GM18511 (cell line): ENCODE results near the gene TCTN1.

Experiments used
- ATAC-seq: cut with Tn5 transposase; IDR thresholded peaks from one replicate; pipeline ENCODE4 v1.9.1; 2021; ENCODE audit warnings: mild to moderate bottlenecking, moderate library complexity; ENCODE audit not compliant: unreplicated experiment

Gene TCTN1

GRCh38 chr12:110676171-110676570, 62.2 kb downstream of the TCTN1 start:
- ATAC-seq, result no peak

GRCh38 chr12:110677206-110677911, 63.4 kb downstream of the TCTN1 start:
- peak; percentile 90 for ATAC-seq

GRCh38 chr12:110677982-110678381, 64.1 kb downstream of the TCTN1 start:
- no peak for ATAC-seq

GRCh38 chr12:110679201-110679600, 65.3 kb downstream of the TCTN1 start:
- ATAC-seq, result no peak

- ATAC-seq, result no peak
These were observed 66.1 kb downstream of the TCTN1 start for GRCh38 chr12:110680032-110680431.

GRCh38 chr12:110683888-110684287, 70.0 kb downstream of the TCTN1 start:
- ATAC-seq, result no peak

GRCh38 chr12:110684312-110684836, 70.4 kb downstream of the TCTN1 start:
- no peak for ATAC-seq

- no peak for ATAC-seq
These were observed 72.5 kb downstream of the TCTN1 start for GRCh38 chr12:110686294-110686903.

GRCh38 chr12:110687396-110688169, 73.7 kb downstream of the TCTN1 start:
- no peak for ATAC-seq

- ATAC-seq, result peak; percentile 47
These were observed 74.7 kb downstream of the TCTN1 start, which contains the start of gene HVCN1 for GRCh38 chr12:110688446-110689280. TSS of gene HVCN1 (minus strand) at chr12:110689115. CDS start at chr12:110683245, 5,870 bp downstream.

GRCh38 chr12:110689281-110690126, 75.6 kb downstream of the TCTN1 start:
- ATAC-seq, result peak; percentile 52

- ATAC-seq, result no peak
These were observed 76.2 kb downstream of the TCTN1 start for GRCh38 chr12:110690127-110690430.

GRCh38 chr12:110693731-110694130, 79.8 kb downstream of the TCTN1 start:
- ATAC-seq, result no peak

GRCh38 chr12:110694330-110694901, 80.5 kb downstream of the TCTN1 start:
- ATAC-seq, result no peak

GRCh38 chr12:110696283-110696682, 82.4 kb downstream of the TCTN1 start:
- ATAC-seq, result no peak

GRCh38 chr12:110697236-110697635, 83.3 kb downstream of the TCTN1 start:
- ATAC-seq, result no peak

GRCh38 chr12:110698171-110698902, 84.4 kb downstream of the TCTN1 start:
- peak; percentile 92 for ATAC-seq
